ENCODE data around the gene CRHR2.

The CRHR2 gene

DNA sequence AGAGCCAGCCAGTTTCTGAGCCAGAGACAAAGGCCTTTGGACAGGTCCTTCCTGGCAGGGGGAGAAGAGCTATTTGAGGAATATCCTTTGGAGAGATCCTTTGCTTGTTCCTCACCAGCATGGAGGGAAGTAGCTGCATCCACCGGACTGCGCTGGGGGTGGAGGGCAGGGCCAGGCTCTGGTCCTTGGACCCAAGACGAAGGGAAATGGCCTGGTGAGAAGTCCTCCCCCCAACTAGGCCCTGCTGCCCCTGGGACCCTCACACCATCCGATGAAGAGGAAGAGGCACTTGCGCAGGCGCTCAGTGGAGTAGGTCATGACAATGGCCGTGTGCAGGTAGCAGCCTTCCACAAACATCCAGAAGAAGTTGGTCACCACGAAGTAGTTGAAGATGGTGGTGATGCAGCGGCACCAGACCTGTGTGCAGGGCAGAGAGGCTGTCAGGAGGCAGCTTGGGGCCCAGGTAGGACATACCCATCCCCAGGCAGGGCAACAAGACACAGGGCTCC lies 19.8 kb downstream of the CRHR2 start:
- no peak overlapping the region for H3K4me3 ChIP-seq (ENCODE audit: low read depth, low read length)
- no peak for TF ChIP-seq CTCF (IDR thresholded peaks at IDR 0.05; ENCODE audit: low read depth, low read length)

- H3K4me3 ChIP-seq (ENCODE audit: low read depth, low read length), result no peak overlapping the region
- no peak for TF ChIP-seq CTCF (IDR thresholded peaks at IDR 0.05; ENCODE audit: low read depth, low read length)
Measured at GRCh38 chr7:30661926-30662325, 20.3 kb downstream of the CRHR2 start.

GRCh38 chr7:30660331-30661255 lies 21.7 kb downstream of the CRHR2 start:
- TF ChIP-seq CTCF (IDR thresholded peaks at IDR 0.05; ENCODE audit: low read depth, low read length), result no peak

GRCh38 chr7:30659312-30659711 lies 22.9 kb downstream of the CRHR2 start:
- no peak overlapping the region for H3K4me3 ChIP-seq (ENCODE audit: low read depth, low read length)
- TF ChIP-seq CTCF (IDR thresholded peaks at IDR 0.05; ENCODE audit: low read depth, low read length), result no peak

More at GRCh38 chr7:30660331-30661255, 21.7 kb downstream of the CRHR2 start:
- no peak overlapping the region for H3K4me3 ChIP-seq (ENCODE audit: low read depth, low read length)

GRCh38 chr7:30658479-30659074 lies 23.7 kb downstream of the CRHR2 start:
- TF ChIP-seq CTCF (IDR thresholded peaks at IDR 0.05; ENCODE audit: low read depth, low read length), result no peak
- H3K4me3 ChIP-seq (ENCODE audit: low read depth, low read length), result no peak overlapping the region

DNA sequence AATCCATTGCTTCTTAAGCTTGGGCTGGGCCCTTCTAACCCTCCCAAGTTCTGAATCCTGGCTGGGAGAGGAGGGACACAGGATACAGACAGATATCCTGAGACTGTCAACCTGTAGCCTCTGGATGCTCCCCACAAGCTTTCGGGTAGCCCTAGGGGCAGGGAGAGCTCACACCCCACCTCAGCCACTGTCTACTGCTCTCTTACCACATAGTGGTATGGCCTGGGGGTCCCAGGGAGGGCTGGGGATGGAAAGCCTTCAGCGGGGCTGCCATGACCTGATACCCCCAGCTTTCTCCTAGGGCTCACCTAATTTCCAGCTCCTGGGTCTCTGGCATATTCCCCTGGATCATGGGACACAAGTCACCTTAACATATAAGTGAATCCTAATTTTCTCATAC lies 25.1 kb downstream of the CRHR2 start:
- no peak for TF ChIP-seq CTCF (IDR thresholded peaks at IDR 0.05; ENCODE audit: low read depth, low read length)
- no peak overlapping the region for H3K4me3 ChIP-seq (ENCODE audit: low read depth, low read length)

Measured in WI38 (cell line).